AG09319 (cell line): ENCODE data around the gene NFKBIL1.

Experiments
- DNase-seq: peaks from one replicate; pipeline ENCODE4 v3.0.0-alpha.2; 2010; ENCODE audit warnings: low read depth; ENCODE audit errors: extremely low read depth
- TF ChIP-seq, protein P1 (sequence below): IDR thresholded peaks from 2 replicates; pipeline ENCODE4 v1.5.1; 2011; ENCODE audit warnings: low read depth, mild to moderate bottlenecking, inconsistent platforms, low read length, moderate library complexity

NFKBIL1 gene

DNA sequence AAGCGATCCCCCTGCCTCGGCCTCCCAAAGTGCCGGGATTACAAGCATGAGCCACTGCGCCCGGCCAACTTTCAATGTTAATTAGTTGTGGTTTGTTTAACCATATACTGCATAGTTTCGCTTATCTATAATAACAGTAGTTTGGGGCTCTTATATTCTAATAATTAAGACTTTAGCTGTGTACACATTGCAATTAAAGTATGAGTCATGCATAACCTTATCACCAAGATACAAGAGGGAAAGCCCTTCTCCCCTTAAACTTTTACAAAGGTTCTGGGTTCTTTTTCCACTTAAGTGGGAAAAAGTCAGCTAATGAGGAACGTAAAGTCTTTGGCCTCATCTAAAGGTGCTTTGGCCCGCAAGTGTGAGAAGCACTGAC is 21.9 kb upstream of the NFKBIL1 start:
- TF ChIP-seq, protein P1, sequence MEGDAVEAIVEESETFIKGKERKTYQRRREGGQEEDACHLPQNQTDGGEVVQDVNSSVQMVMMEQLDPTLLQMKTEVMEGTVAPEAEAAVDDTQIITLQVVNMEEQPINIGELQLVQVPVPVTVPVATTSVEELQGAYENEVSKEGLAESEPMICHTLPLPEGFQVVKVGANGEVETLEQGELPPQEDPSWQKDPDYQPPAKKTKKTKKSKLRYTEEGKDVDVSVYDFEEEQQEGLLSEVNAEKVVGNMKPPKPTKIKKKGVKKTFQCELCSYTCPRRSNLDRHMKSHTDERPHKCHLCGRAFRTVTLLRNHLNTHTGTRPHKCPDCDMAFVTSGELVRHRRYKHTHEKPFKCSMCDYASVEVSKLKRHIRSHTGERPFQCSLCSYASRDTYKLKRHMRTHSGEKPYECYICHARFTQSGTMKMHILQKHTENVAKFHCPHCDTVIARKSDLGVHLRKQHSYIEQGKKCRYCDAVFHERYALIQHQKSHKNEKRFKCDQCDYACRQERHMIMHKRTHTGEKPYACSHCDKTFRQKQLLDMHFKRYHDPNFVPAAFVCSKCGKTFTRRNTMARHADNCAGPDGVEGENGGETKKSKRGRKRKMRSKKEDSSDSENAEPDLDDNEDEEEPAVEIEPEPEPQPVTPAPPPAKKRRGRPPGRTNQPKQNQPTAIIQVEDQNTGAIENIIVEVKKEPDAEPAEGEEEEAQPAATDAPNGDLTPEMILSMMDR, result no peak
- DNase-seq, result no peak

DNA sequence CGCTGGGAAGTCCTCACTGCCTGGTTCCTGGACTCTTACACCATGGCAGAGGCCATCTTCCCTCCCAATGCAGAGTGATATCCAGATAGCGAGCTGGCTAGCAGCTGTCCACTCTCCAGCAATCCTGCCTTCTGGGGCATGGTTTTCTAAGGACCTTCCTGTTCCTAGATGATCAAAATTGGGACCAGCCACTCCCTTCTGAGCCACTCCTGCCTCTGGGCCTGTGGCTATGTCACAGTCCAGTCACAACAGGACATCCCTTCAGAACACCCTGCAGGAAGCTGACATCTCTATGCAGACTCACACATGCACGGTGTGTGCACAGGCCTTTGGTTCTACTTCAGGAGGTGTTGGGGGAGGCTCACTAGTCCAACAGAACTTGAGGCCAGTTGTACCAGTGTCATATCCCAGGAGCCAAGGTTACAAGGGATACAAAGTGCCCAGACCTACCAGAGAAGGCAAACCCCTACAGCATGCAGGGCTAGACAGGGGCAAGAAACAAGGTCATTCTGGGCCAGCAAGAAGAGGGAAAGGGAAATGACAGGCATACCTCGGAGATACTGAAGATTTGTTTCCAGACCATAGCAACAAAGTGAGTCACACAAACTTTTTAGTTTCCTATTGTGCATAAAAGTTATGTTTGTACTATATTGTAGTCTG is 21.3 kb upstream of the NFKBIL1 start:
- TF ChIP-seq, protein P1, result no peak
- no peak for DNase-seq

DNA sequence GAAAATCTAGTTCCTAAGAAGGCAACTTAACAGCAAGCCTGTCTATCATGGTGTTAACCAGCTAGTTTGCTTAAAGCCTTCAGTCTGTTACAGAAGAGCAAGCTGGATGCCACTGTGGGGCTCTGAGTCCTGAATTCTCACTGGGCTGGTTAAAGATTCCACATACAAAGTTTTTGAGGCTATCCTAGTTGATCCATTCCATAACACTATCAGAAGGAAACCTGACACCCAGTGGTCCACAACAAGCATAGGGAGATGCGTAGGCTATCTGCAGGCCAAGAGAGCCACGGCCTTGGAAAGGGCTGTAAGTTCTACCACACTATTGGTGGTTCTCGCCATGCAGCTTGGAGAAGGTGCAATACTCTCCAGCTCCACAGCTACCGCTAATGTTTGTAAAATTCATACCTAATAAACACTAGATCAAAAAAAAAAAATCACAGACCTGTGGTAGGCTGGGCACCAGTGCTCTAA is 19.1 kb upstream of the NFKBIL1 start:
- TF ChIP-seq, protein P1, result no peak

DNA sequence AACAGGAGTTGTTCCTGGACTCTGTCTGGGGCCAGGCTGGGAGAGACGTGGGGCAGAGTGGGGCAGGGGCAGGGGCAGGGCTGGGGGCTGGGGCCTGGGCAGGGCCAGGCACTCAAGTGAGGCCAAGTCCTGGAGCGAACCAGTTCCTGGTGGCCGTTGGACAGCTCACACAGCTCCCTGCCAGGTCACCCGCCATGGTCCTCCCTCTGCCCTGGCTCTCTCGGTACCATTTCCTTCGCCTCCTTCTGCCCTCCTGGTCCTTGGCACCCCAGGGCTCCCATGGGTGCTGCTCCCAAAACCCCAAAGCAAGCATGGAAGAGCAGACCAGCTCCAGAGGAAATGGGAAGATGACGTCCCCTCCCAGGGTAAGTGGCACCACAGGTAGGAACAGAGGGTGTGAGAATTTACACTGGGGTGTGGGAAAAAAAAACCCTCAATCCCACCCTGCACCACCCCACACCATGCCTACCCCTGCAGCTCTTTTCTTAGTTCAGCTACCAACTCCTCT is 18.5 kb upstream of the NFKBIL1 start, which contains the start of gene MCCD1:
Gene MCCD1 (plus strand): TSS at position 142 of the 508 bp plus-strand sequence. CDS start 53 bp downstream, at position 195.
- TF ChIP-seq, protein P1, result no peak
- no peak for DNase-seq

More for the DNA sequence above, 19.1 kb upstream of the NFKBIL1 start:
- no peak for DNase-seq

DNA sequence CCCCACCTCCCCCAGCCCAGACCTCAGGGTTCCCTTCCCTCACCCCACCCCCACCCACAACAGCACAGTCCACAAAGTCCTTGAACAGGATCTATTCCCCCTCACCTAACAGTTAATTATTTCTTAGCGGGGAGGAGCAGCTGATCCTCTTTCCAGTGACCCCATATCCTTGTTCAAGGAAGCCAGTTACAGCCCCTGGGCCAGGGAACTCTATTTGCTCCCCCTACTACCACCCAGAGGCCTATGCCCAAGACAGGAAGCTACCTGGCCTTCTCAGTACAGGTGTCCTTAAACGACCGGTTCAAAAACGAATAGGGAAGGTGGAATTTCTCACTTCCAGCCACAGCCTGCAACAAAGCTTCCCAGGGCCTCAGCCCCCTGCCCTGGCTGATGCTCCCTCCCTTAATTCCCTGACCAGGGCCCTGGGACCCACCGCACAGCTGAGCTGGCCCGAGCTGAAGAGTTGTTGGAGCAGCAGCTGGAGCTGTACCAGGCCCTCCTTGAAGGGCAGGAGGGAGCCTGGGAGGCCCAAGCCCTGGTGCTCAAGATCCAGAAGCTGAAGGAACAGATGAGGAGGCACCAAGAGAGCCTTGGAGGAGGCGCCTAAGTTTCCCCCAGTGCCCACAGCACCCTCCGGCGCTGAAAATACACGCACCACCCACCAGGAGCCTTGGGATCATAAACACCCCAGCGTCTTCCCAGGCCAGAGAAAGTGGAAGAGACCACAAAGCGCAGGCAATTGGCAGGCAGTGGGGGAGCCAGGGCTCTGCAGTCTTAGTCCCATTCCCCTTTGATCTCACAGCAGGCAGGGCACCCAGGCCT is 17.9 kb upstream of the NFKBIL1 start:
- DNase-seq, result no peak
- TF ChIP-seq, protein P1, result no peak

DNA sequence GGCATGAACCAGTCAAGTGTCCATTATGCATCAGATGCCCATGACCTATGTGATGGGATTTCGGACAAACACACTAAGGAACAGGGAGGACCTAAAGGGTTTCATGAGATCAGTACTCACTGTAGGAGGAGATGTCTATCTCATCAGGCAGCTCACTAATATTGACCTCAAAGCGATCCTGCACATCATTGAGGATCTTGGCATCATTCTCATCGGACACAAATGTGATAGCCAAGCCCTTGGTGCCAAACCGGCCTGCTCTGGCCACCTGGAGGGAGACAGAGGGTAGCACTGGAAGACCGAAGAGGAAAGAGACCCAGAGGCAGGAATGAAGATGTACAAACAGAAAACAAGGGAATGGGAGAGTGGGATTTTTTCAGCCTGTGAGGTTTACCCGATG is 16.7 kb upstream of the NFKBIL1 start:
- DNase-seq, result no peak
- TF ChIP-seq, protein P1, result no peak

DNA sequence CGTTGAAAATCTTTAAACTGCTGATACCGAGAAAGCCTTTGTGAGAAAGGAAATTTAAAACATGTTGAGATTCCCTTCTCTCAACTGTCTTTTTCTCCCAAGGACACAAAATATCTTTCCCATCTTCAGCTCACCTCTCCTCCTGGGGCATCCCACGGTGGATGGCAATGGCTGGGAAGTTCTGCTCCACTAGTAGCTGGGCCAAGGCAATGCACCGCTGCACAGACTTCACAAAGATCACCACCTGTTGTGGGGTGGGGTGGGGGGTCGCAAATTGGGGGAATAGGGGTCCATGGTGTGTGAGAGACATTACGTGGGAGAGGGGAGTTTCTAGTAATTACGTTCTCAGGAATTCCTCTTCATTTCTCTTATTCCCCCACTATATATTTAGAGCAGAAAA is 16.2 kb upstream of the NFKBIL1 start:
- DNase-seq, result no peak
- TF ChIP-seq, protein P1, result no peak
